Eye (tissue), 1 donor: ENCODE data around the gene SORT1.
"Not testable (repeated sequence)": the region's sequence is repeated elsewhere in the genome, so short reads cannot be mapped to it uniquely, and the experiment has no call there.

ENCODE experiments used
- DNase-seq: peaks from one replicate; pipeline ENCODE4 v3.0.0-alpha.2; 2015

SORT1 gene

DNA sequence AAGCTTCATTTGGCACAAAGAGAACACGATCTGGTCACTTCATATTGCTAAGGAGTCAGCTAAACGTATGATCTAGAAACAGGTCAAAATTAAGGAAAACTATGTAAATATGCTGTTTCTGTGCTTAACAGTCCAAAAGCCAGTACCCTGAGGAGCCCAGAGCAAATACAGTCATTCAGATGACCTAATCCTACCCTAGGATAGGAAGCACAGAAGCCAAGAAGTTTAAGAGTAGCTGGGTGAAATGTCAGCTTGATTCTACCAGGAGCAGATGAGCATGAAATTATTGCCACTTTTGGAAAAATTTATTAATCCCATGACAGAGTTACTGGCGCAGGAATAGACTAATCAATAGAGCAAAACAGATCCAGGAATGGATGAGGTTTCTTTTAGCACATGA is 18.3 kb downstream of the SORT1 start:
- DNase-seq, result no peak

- DNase-seq, result no peak
These were observed 20.0 kb downstream of the SORT1 start for GRCh38 chr1:109377698-109378097.

- DNase-seq, result not testable (repeated sequence)
These were observed 24.0 kb downstream of the SORT1 start for GRCh38 chr1:109373696-109374095.

GRCh38 chr1:109373126-109373525 is 24.6 kb downstream of the SORT1 start:
- DNase-seq, result no peak

GRCh38 chr1:109372281-109372680 is 25.4 kb downstream of the SORT1 start:
- DNase-seq, result no peak

GRCh38 chr1:109371341-109371739 is 26.4 kb downstream of the SORT1 start:
- no peak for DNase-seq

GRCh38 chr1:109370712-109371340 is 26.9 kb downstream of the SORT1 start:
- DNase-seq, result peak; percentile 22

GRCh38 chr1:109369167-109369746 is 28.5 kb downstream of the SORT1 start:
- DNase-seq, result no peak

GRCh38 chr1:109368464-109368863 is 29.3 kb downstream of the SORT1 start:
- DNase-seq, result no peak

- DNase-seq, result no peak
These were observed 30.1 kb downstream of the SORT1 start for GRCh38 chr1:109367626-109368025.

DNA sequence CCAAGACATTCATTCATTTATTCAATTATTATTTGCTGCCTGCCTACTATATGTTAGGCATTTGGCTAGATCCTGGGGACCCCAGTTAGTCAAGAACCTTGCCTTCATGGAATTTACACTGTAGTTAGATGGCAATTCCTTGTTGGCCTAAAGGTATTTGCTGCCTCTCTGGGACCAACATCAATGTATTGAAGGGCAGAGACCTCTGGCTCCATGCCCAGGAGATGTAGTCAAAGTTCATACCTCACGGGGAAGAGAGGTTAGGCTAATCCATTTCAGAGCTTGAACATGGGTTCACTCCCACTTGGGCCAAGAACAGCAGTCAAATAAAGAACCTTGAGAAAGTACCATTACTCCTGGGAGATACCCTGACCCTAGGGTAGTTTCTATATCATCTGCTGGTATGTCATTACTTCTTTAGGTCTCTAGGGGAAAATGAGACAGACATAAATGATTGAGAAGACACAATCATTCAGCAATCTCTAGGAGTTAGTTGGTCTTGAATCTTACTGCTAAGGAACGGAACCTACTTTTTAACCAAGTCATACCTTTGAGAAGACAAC is 32.0 kb downstream of the SORT1 start:
- DNase-seq, result no peak

DNA sequence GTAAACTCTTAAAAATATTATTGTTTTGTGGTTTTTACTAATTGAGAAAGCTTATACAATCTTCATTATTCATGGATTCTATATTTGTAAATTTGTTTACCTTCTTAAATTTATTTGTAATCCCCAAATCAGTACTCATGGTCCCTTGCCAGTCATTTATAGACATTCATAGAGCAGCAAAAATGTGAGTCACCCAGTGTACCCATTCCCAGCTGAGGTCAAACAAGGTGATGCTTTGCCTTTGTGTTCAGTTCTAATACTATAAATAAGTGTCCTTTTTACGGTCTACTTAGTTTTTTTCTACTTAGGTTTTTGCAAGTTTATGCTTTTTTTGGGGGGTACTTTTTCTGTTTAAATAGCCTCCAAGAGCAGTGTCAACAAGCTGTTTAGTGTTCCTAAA is 36.1 kb downstream of the SORT1 start:
- no peak for DNase-seq

DNA sequence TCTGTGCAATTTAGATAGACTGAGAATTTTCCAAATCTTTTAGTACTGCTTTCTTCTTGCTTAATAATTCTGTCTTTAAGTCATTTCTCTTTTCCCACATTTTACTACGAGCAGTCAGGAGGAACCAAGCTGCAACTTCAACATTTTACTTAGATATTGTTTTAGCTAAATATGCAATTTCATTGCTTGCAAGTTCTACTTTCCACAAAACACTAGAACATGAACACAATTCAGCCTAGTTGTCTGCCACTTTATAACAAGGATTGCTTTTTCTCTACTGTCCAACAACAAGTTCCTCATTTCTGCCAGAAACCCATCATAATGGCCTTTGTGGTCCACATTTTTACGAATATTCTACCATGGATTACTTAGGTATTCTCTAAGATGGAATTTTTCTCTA is 36.6 kb downstream of the SORT1 start:
- DNase-seq, result no peak

- no peak for DNase-seq
These were observed 40.1 kb downstream of the SORT1 start for GRCh38 chr1:109357616-109358015.

- no peak for DNase-seq
These were observed 40.8 kb downstream of the SORT1 start for GRCh38 chr1:109356915-109357314.

DNA sequence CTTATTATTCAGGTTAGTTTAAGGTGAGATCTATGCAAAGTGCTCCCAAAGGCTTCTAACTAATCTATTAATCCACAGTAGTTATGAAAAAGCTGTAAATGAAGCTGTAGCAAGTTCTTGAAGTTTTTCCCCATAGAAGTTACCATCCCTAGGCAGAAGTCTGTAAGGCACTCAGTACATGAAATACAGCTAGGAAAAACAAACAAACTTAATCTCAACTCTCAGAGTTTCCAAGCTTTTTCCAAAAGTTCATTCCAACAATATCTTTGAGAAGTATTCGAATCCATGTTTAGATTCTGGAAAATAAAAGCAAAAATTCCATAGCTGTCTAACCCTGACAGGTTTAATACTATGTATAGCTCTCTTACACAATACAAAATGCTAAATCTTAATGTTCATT is 41.2 kb downstream of the SORT1 start:
- DNase-seq, result no peak

DNA sequence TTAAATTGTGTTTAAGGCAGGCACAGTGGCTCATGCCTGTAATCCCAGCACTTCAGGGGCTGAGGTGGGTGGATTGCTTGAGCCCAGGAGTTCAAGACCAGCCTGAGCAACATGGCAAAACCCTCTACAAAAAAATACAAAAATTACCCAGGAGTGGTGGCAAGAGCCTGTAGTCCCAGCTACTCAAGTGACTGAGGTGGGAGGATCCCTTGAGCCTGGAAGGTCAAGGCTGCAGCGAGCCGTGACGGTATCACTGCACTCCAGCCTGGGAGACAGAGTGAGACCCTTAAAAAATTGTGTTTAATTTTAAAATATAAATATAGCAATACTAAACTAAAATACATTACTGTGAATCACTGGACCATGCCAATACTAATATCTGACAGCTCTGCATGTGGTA is 42.8 kb downstream of the SORT1 start:
- DNase-seq, result no peak

GRCh38 chr1:109351457-109351856 is 46.3 kb downstream of the SORT1 start:
- no peak for DNase-seq

- DNase-seq, result no peak
These were observed 47.1 kb downstream of the SORT1 start for GRCh38 chr1:109350655-109351054.

DNA sequence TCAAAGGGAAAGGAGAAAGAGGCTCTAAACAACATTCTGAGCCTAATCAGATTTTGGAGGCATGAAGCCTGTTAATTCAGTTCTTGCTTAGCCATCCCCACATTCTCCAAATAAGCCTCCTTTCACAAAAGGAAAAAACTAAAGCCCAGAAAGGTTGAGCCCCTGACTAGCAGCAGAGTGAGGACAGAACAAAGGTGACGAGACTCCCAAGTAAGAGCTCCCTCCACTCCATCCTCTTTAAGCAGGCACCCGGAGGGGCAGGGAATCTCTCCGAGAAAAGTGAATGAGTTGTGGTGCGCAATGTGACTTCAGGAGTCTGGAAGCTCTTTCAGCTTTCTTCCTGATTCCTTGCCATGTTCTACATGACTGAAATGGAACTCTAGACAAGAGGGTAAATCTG is 47.5 kb downstream of the SORT1 start:
- no peak for DNase-seq

GRCh38 chr1:109347511-109347910 is 50.2 kb downstream of the SORT1 start:
- no peak for DNase-seq

DNA sequence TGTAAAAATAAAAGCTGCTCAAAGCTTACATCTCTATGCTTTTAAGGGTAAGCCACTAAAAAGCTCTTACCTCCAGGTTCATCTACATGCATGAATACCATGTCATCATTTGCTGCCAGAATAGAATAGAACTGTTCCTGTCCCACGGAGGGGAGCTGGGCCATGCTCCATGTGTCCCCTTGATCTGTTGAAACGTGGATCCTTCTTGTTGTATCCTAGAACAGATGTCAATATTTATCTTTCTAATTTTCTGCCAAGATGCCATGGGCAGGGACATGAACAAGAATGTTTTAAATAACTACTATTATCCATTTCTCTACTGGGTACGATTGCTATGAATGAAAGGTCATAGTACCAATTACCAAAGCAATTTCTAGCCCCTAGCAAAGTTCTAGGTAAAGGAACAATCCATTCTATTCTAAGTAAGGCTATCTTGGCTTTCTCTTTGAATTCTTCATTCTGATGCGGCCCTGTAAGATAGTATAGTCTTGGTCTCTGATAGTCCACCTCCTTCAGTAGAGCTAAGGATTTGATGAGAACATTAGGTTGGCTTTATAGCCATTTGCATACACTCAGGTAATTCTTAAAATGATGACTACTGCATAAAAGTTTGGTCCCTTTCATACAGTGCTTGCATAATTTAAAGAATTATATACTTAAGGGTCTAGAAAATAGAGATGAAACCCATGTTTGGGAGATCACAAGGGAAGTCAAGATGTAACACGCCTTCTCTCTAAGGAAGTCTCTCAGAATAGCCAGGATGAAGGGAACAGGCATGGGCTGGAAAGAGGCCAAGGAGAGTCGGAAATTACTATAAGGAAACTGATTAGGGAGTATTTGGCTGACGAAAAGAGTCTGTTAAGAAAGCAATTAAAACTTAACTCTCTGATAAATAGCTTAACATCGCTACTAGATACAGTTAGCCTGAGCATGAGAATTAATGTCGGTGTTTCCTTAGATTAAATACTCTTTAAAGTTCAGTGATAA is 55.5 kb downstream of the SORT1 start:
- DNase-seq, result no peak

DNA sequence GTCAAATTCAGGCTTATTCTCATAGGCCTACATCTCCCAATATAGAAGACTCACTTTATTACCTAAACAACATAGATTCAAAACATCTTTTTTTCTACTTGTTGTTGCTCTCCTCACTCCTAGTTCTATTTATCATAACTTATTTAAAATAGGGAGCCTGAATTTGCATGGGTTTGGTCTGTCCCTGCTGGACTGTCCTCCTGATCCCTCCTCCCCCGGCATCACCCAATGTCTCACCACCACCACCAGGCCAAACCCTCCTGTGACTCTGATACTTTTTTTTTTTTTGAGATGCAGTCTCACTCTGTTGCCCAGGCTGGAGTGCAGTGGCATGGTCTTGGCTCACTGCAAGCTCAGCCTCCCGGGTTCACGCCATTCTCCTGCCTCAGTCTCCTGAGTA is 59.1 kb downstream of the SORT1 start:
- DNase-seq, result no peak

DNA sequence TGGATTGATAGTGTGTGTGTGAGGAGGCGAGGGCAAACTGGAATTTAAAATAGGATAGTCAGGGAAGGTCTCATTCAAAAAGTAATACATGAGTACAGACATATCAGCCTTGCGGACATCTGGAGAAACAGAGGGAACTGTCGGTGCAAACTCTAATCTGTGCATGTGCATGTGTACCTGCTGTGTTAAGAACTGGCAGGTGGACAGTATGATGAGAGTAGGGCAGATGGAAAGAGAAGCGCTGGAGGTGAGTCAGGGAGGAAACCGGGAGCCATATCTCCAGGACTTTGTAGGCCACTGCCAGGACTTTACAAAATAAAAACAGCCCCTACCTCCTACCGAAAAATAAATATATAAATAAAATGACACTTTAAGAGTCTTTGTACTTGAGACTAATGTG is 59.6 kb downstream of the SORT1 start:
- no peak for DNase-seq
